GM18873 (cell line): ENCODE results near the gene NRIP2.
A peak's percentile ranks its signal among the peaks of the same experiment; 100 is the strongest.
"Not testable (repeated sequence)": the region's sequence is repeated elsewhere in the genome, so short reads cannot be mapped to it uniquely, and the experiment has no call there.

Experiments
- ATAC-seq: cut with Tn5 transposase; IDR thresholded peaks from one replicate; pipeline ENCODE4 v1.9.1; 2021; ENCODE audit warnings: mild to moderate bottlenecking, moderate library complexity, moderate number of reproducible peaks; ENCODE audit not compliant: unreplicated experiment, low FRiP score

The NRIP2 gene, protein sequence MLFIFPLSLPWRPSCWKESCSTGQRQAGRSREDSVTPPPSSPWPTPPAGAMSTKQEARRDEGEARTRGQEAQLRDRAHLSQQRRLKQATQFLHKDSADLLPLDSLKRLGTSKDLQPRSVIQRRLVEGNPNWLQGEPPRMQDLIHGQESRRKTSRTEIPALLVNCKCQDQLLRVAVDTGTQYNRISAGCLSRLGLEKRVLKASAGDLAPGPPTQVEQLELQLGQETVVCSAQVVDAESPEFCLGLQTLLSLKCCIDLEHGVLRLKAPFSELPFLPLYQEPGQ

DNA sequence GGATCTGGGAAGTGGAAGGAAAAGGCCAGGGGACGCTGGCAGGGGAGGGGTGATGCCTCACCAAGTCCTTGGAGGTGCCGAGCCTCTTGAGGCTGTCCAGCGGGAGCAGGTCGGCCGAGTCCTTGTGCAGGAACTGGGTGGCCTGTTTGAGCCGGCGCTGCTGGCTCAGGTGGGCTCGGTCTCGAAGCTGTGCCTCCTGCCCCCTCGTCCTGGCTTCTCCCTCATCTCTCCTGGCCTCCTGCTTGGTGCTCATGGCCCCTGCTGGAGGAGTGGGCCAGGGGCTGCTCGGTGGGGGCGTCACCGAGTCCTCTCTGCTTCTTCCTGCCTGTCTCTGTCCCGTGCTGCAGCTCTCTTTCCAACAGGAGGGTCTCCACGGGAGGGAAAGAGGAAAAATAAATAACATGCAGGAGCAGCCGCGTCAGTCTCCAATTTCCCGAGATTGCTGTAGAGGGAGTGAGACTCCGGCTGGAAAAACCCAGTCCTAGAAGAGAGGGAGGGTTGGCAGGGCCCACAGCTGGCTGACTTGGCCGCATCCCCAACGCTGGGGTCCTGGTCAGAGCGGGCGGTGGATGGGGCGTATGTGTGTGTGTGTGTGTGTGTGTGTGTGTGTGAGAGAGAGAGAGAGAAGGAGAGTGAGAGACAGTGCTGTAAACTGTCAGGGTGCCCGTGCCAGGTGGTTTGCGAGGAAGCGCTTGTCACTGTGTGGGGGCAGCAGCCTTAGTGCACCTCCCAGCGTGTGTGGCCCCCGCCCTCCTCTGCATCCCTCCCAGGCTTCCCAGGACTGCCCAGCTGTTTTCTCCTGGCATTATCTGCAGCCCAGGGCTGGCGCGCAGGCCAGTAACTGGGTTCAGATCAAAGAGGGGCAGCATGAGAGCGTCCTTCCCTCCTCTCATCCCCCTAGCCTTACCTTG, at the start of gene NRIP2:
Gene NRIP2, minus strand, starts transcription at position 455 of the 911 bp plus-strand sequence. Its CDS starts 52 bp downstream, at position 403.
- ATAC-seq, result no peak

DNA sequence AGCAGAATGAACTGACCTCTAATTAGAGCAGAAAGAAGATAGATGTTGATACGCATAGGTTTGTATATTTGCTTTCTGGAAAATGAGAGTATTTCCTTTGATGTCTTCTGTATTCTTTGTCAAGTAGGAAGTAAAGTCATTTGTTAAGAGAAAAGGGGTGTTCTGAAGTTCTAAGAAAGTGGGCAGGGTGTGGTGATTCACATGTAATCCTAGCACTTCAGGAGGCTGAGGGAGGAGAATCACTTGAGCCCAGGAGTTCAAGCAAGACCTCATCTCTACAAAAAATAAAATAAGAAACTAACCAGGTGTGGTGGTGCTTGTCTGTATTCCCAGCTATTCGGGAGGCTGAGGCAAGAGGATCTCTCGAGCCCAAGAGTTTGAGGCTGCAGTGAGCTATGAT, 45.0 kb upstream of the NRIP2 start:
- ATAC-seq, result no peak

DNA sequence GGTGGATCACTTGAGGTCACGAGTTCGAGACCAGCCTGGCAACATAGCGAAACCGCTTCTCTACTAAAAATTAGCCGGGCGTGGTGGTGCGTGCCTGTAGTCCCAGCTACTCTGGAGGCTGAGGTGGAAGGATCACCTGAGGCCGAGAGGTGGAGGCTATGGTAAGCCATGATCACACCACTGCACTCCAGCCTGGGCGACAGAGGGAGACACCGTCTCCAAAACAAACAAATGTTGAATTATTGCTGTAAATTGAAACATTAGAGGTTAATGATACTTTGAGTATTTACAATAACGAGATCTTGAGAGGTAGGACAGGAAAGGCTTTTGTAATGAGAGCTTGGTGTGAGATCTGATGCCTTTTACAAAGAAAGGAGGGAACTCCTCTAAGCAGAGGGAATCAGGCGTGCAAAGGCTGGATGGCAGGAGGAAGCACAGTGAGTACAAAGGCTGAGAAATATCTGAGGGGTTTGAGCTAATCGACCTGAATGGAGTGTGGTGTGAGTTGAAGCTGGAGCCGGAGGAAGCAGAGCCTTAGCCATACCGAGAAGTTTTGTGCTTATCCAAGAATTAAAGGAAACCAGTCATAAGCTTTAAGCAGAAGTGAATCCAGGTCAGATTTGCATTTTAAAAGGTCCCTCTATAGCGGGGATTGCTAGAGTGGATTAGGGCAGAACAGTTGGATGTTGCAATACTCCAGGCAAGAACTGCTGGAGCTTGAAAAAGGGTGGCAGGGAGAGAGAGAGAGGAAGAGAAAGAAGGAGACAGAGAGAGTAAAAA, 43.3 kb upstream of the NRIP2 start:
- ATAC-seq, result no peak

DNA sequence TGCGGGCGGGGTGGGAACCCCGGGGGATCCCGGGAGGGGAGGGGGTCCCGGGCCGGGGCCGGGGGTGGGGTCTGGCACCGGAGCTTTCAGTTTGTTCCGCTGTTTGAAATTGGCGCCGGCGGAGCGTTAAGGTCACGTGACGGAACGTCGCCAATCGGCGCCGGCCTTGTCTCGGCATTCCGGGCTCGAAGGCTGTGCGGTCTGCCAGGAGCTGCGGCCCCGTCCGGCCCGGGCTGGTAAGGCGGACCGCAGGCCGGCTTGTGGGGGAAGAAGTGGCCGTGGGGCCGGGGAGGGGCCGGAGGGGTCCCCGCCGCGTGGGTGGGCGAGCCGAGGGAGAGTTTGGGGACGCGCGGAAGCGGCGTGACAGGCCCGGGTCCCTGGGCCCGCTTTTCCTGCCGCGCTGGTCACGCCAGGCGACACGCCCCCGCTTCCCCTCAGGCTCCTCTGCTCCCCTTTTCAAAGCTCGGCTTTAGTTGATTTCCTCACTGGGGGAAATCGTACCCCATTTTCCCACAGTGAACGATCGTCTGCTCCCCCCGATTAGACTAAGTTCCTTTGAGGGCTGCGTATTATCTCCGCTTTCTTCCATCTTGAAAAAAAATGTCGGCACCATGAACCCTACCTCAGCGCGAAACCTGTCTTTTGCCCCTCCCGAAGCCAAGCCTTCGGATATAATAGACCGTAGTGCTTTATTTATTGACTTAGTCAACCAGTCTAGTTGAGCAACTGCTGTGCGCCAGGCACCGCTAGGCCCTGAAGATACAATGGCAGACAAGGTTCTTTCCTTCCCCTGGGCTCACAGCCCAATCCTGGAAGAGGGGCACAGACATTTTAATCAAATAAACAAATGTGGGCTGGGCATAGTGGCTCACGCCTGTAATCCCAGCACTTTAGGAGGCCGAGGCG, 42.5 kb upstream of the NRIP2 start, which contains the start of the genes FOXM1 and RHNO1:
Gene FOXM1, minus strand, starts transcription at position 128 of the 906 bp plus-strand sequence. CDS start 2,696 bp downstream, outside the sequence.
Gene RHNO1, plus strand, starts transcription at position 177 of the 906 bp plus-strand sequence. CDS start 8,144 bp downstream, outside the sequence.
- peak; percentile 64 for ATAC-seq

DNA sequence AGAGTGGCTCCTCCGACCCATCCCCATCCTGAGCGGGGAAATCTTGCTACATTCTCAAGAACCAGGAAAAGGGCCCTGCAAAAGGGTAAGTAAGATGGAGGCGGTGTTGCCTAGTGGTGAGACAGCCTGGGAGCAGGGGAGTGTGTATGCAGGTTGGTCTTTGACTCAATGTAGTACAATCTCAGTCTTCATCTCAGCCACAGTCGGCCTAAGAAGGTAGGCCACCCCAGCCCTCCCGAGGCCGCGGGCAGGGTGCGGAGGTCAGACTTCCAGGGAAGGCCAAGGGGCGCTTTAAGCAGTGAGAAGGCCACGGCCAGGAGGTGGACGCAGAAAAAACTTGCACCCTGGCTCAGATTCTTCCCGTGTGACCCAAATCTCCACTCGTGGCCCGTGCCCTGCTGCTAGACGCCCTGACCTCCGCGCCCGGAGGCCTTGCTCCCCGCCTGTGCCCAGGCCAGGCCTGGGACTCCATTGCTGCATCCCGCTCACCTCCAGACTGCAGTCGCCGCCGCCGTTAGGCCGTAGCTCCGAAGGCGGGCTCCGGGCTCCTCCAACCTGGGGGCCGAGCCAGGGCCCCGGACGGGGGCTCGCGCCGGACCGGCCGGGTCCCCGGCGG, 41.7 kb upstream of the NRIP2 start:
- no peak for ATAC-seq

DNA sequence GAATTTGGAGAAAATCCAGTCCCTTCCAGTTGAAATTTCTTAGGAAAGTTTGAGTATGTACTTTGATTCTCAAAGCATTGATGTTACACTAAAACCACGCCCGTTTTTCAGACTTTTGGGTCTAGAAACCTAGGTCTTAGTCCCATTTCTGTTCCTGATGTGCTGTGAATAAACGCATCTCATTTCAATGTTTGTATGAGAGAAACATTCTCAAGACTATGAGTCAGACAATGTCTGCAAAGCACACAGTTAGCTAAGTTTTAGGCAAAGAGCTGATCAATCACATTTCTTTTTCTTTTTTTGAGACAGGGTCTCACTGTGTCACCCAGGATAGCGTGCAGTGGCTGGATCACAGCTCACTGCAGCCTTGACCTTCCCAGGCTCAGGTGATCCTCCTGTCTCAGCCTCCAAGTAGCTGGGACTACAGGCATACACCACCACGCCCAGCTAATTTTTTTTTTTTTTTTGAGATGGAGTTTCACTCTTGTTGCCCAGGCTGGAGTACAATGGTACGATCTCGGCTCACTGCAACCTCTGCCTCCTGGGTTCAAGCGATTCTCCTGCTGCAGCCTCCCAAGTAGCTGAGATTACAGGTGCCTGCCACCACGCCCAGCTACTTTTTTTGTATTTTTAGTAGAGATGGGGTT, 34.3 kb upstream of the NRIP2 start:
- ATAC-seq, result not testable (repeated sequence)

DNA sequence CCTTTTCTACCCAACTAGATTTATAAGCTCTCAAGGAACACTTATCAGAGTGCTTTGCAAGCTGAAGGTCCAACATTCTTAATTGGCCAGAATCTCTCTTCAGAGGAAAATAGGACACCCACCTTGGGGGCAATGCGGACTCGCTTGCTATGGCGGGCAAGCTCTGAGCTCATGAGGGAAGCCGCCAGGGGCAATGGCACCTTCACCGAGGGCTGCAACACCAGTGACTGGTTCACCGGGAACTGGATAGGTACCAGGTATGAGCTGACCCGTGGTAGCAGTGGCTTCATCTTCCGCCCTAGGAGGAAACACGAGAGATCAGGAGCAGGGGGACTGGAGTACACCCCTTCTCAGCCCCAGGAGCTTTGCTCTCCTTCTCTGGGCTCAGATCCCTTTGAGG, 29.4 kb upstream of the NRIP2 start:
- ATAC-seq, result no peak

DNA sequence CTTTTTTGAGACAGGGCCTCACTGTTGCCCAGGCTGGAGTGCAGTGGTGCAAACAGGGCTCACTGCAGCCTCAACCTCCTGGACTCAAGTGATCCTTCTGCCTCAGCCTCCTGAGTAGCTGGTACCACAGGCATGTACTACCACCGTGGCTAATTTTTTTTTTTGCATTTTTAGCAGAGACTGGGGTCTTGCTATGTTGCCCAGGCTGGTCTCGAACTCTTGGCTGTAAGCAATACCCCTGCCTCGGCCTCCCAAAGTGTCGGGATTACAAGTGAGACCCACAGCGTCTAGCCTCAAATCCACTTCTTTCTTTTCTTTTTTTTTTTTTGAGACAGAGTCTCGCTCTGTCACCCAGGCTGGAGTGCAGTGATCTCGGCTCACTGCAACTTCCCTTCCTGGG, 28.6 kb upstream of the NRIP2 start:
- not testable (repeated sequence) for ATAC-seq

DNA sequence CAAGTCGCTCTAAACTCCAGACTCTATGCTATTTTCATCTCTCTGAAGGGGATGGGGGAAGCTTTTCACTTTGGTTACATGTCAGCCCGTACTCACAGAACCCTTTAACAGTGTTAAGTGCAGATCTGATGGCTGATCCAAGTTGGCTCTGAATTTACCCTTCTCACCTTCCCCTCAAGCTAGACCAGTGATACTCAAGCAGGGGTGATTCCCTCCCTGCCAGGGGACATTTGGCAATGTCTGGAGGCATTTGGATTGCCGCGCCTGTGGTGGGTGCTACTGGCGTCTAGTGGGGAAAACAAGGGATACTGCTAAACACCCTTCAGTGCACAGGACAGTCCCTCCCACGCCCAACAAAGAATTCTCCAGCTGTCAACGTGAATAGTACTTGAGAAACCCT, 28.0 kb upstream of the NRIP2 start:
- no peak for ATAC-seq

DNA sequence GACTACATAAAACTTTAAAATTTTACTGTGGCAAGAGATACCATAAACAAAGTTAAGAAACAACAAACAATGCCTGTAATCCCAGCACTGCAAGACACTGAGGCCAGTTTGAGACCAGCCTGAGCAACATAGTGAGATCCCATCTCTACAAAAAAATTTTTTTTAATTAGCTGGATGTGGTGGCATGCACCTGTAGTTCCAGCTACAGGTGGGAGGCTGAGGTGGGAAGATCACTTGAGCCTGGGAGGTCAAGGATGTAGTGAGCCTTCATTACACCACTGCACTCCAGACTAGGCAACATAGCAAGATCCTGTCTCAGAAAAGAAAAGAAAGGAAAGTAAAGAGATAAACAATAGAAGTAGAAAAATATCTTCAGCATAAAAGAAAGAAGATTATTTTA, 25.3 kb upstream of the NRIP2 start:
- no peak for ATAC-seq

DNA sequence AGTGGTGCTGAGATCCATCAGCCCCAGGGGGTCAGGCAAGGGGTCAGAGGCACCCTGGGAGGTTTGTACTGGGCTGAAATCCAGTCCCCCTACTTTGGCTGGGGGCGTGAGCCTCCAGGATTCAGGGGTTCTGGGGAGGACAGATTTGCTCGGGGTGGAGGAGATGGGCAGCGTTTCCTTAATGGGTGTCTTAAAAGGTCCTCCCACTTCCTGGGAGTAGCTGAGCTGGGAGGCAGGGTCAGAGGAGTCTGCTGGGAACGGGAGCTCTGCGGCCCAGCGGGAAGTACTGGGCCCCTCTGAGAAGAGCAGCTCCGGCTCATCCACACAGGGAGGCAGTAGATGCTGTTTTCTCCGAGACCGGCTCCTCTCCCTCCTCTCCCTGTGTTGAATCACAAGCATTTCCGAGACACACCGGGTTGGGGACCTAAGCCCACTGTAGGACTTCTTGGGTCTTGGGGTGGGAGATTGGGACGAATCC, 24.1 kb upstream of the NRIP2 start:
- ATAC-seq, result no peak

DNA sequence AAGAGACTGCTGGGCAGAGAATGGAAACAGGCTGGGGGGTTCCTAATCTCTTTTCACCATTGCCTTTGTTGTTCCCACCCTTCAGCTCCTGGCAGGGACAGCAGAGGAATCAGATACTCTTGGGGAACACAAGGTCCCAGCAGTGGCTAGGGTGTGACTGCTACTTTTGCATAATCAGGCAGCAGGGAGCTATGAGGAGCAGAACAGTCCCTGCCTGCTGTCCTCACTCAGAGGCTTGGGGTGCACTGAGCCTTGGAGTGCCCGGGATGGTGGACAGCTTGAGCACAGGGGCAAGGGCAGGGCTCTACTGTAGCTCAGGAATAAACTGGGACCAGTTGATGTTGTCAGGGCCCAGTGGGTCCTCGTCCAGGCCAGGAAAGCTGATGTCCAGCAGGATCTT, 23.5 kb upstream of the NRIP2 start:
- no peak for ATAC-seq

DNA sequence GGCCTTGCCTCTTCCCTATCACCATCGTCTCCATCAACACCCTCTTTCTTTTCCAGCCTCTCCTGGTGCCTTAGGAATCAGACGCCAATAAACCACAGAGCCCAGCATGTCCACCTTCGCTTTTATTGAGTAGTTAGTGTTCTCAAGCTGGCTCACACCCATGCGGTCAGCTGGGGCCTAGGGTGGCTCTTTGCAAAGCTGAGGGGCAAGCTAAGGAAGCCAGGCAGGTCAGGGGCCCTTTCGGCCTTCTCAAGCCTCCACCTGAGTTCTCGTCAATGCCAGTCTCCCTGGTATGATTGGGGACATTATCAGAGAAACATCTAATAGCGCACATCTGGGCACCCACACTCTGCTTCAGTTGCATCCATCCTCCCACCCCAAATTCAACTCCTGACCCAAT, 22.7 kb upstream of the NRIP2 start:
- no peak for ATAC-seq

DNA sequence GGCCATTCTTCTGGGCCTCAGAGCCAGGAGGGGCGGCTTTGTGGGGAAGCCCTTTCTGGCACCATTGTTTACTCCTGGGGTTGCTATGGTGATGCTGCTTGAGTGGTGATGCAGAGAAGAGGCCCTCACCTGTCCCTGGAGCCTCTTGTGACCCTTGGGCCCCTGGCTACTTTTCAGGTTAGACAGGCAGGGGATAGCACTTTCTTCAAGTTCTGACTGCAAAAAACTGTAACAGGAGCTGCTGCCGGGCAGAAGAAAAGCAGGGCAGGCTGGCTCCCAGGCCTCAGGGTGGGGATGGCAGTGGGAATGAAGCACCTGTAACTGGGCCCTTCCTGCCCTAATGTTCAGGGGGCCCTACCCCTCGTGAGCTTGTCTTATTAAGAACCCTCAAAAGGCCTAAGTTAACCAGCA, 22.2 kb upstream of the NRIP2 start, which contains the start of gene TEX52:
Gene TEX52, minus strand, starts transcription at position 19 of the 411 bp plus-strand sequence. Its CDS starts 13 bp downstream, at position 6.
- ATAC-seq, result no peak

DNA sequence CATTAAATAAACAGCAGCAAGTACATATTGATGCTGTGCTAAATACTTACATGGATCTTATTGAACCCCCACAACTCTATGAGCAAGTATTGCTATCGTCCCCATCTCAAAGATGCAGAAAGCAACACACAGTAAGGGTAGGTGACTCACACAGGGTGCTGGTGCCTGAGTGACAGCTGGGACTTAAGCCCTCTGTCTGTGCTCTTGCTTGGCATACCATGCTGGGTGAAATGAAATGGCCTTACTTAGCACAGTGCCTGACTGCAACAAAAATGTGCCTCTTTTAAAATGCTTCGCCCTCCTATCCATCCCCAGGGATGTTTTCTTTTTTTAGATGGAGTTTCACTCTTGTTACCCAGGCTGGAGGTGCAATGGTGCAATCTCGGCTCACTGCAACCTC, 21.2 kb upstream of the NRIP2 start:
- ATAC-seq, result no peak

DNA sequence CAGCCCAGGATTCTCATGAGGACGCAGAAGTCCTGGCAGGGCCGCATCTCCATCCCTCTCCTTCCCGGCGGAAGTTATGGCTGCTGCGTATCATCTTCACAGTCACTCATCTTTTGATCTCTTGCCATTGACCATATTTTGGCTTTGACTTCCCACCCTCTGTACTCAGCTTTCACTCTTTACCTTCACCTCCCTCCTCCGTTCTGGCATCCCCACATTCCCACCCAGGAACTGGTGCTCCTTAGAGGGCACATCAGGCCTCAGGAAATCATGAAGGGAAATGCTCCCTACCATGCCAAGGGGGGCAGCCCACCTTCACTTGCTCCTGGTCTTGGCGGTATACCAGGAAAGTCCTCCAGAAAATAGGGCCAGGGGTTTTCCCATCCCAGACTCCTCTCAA, 20.7 kb upstream of the NRIP2 start:
- ATAC-seq, result no peak

DNA sequence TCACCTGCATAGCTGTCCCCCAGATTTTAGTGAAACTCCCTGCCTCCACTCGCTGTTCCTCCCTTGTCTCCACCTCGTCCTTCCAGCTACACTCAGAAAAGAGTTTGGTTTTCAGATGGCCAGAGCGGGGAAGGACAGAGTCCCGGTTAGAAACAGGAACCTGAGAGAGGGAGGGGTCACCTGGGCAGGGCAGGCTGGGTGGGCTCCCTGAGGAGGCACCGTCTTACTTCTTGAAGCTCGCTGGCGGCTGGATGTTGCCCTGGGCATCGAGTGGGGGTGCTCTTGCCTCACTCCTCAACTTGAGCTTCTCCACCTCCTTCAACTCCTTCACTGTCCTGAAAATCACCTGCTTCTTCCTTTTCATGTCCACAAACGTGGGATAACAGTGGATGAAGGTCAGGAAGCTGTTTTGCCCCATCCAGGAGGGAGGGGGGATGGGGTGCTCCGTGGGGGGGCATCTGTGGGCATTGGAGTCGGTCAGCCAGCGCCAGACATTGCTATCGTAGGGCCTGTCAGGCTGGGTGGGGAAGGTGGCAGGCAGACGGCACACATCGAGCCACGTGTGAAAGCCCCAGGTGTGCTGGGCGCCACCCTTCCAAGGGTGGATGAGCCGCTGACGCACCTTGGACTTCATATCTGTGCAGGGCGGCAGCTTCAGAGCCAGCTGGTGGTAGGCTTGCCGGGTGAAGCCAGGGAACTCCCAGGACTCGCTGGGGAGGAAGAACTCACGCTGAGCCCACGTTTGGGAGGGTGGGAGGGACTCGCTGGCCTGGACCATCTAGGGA, 20.0 kb upstream of the NRIP2 start:
- ATAC-seq, result no peak

DNA sequence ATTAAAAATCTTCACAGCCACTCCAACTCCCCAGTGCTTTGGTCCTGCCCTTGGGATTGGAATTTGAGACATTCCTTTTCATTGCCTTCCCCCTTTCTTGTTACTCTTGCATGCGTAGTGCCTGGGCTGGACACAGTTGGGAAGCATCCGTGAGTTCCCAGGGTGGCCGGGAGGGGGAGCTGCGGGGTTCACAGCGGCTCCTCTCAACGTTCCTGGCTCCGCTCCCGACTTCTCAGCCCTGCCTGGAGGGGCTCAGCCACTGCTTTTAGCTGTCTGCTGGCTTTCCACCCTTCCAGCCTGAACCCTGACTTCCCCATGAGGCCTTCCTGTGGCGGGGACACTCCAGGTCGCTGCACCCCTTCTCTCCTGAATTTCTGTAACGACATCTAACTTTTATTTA, 18.8 kb upstream of the NRIP2 start:
- ATAC-seq, result no peak
